K562 (cell line): ENCODE measurements around the gene B3GLCT. TPM values are rescaled to one million over a fixed set of nuclear protein-coding genes. Genes with fewer than 3 reads are reported as not detected.
A peak's percentile ranks its signal among the peaks of the same experiment; 100 is the strongest.

ENCODE experiments used
- CBX3 ChIP-seq, 2 experiments: IDR thresholded peaks; 1 replicate in 1 of 2; 2 replicates in 1 of 2; pipeline ENCODE4 v1.6.1; 2012; ENCODE audit warnings: inconsistent platforms in 2 of 2, low read length in 2 of 2, borderline replicate concordance in 1 of 2, control low read depth in 1 of 2
- CCNT2 ChIP-seq: IDR thresholded peaks from 2 replicates; pipeline ENCODE4 v1.6.1; 2011; ENCODE audit warnings: borderline replicate concordance, low read depth, mild to moderate bottlenecking, moderate library complexity, mixed read lengths, low read length; ENCODE audit not compliant: insufficient read length; ENCODE audit errors: extremely low read depth
- HDAC2 ChIP-seq: fragments of 450-650 bp; IDR thresholded peaks from 2 replicates; pipeline ENCODE4 v1.6.1; 2016; ENCODE audit warnings: mild to moderate bottlenecking
- HNRNPUL1 ChIP-seq: fragments of 200-400 bp; formaldehyde crosslinking; IDR thresholded peaks from 2 replicates; pipeline ENCODE4 v1.6.1; 2017; ENCODE audit warnings: low read length
- MEIS2 ChIP-seq: fragments of 450-650 bp; IDR thresholded peaks from 2 replicates; pipeline ENCODE4 v1.6.1; 2014; ENCODE audit warnings: mild to moderate bottlenecking; ENCODE audit not compliant: partially characterized antibody
- PHF8 ChIP-seq: fragments of 200-600 bp; sonication (generic); IDR thresholded peaks from 2 replicates; pipeline ENCODE4 v1.6.1; 2012; ENCODE audit warnings: mixed run types, mild to moderate bottlenecking, inconsistent platforms, low read length, moderate library complexity, borderline replicate concordance
- PML ChIP-seq: IDR thresholded peaks from 2 replicates; pipeline ENCODE4 v1.6.1; 2012; ENCODE audit warnings: low read length, inconsistent platforms
- SMARCC2 ChIP-seq: fragments of 450-650 bp; IDR thresholded peaks from 2 replicates; pipeline ENCODE4 v1.6.1; 2017; ENCODE audit warnings: antibody characterized with exemption, moderate library complexity, mild to moderate bottlenecking, low read depth
- SOX6 ChIP-seq: fragments of 450-650 bp; IDR thresholded peaks from 2 replicates; pipeline ENCODE4 v1.6.1; 2014; ENCODE audit warnings: mild to moderate bottlenecking
- ZNF12 ChIP-seq: sonication (generic); formaldehyde crosslinking; IDR thresholded peaks from 2 replicates; pipeline ENCODE4 v1.4.0; 2020; ENCODE audit warnings: mild to moderate bottlenecking, missing genetic modification reagents
- ZNF197 ChIP-seq: fragments of 200-800 bp; sonication (Bioruptor generic); IDR thresholded peaks from 2 replicates; pipeline ENCODE4 v1.6.1; 2016; ENCODE audit warnings: low read depth, missing genetic modification characterization, missing compliant biosample characterization
- ZNF444 ChIP-seq: fragments of 250-450 bp; sonication (Bioruptor Pico); IDR thresholded peaks from 2 replicates; pipeline ENCODE4 v1.4.0; 2020; ENCODE audit warnings: mild to moderate bottlenecking, moderate library complexity
- ZNF586 ChIP-seq: fragments of 450-650 bp; formaldehyde crosslinking; conservative IDR thresholded peaks from 2 replicates; pipeline ENCODE4 v1.4.0; 2020; ENCODE audit warnings: mild to moderate bottlenecking, moderate library complexity
- ZNF75A ChIP-seq: fragments of 450-650 bp; formaldehyde crosslinking; IDR thresholded peaks from 2 replicates; pipeline ENCODE4 v1.4.0; 2020; ENCODE audit warnings: mild to moderate bottlenecking
- ZNF785 ChIP-seq: fragments of 250-450 bp; sonication (Bioruptor Pico); IDR thresholded peaks from 2 replicates; pipeline ENCODE4 v1.4.0; 2020; ENCODE audit warnings: mild to moderate bottlenecking
- polyA plus RNA-seq, 8 experiments: library from polyadenylated mRNA; depleted of rRNA in 4 of 8; stranded (reverse) in 5 of 8; unstranded in 3 of 8; fragments of >200 nt; fragmentation: Nextera tagmentation in 2 of 8; fragmentation: Illumina TruSeq in 1 of 8; extraction: Ambion mirVana in 2 of 8; extraction: Trizol in 1 of 8; gene quantifications; 2 replicates each; pipeline versions ENCODE4 v1.2.1 to v1.2.3, GENCODE V29; 2011 to 2014; ENCODE audit warnings: inconsistent platforms in 1 of 8, missing spikeins in 1 of 8
- total RNA-seq, 7 experiments: library from RNA; depleted of rRNA in 6 of 7; stranded (reverse); fragments of >200 nt in 6 of 7; fragmentation: Illumina TruSeq in 2 of 7; extraction: Trizol in 2 of 7; gene quantifications; 2 replicates each; pipeline versions ENCODE4 v1.2.1 to v1.2.3, GENCODE V29; 2011 to 2021; ENCODE audit warnings: low replicate concordance in 1 of 7
- TF ChIP-seq, protein P1 (sequence below): fragments of 250-450 bp; sonication (Bioruptor Pico); IDR thresholded peaks from 2 replicates; pipeline ENCODE4 v1.4.0; 2020; ENCODE audit warnings: mild to moderate bottlenecking, moderate library complexity
- TF ChIP-seq, protein P2 (sequence below): fragments of 250-450 bp; sonication (Bioruptor Pico); IDR thresholded peaks from 2 replicates; pipeline ENCODE4 v1.5.0; 2021
- TF ChIP-seq, protein P3 (sequence below): sonication (generic); formaldehyde crosslinking; IDR thresholded peaks from 2 replicates; pipeline ENCODE4 v1.8.1; 2023; ENCODE audit warnings: mild to moderate bottlenecking, missing genetic modification reagents
- TF ChIP-seq, protein P4 (sequence below): fragments of 250-450 bp; sonication (Bioruptor Pico); IDR thresholded peaks from 2 replicates; pipeline ENCODE4 v1.4.0; 2020; ENCODE audit warnings: borderline replicate concordance
- TF ChIP-seq, protein P5 (sequence below): sonication (generic); formaldehyde crosslinking; IDR thresholded peaks from 2 replicates; pipeline ENCODE4 v1.8.0; 2022; ENCODE audit warnings: mild to moderate bottlenecking, missing genetic modification reagents

Gene B3GLCT
- total and polyA plus RNA-seq, 9 of the 15 experiments (the other 6 are each of a cell fraction or from before 2014, with no cell fraction given) = 1.1 to 5.1 (median 2.9) TPM

DNA sequence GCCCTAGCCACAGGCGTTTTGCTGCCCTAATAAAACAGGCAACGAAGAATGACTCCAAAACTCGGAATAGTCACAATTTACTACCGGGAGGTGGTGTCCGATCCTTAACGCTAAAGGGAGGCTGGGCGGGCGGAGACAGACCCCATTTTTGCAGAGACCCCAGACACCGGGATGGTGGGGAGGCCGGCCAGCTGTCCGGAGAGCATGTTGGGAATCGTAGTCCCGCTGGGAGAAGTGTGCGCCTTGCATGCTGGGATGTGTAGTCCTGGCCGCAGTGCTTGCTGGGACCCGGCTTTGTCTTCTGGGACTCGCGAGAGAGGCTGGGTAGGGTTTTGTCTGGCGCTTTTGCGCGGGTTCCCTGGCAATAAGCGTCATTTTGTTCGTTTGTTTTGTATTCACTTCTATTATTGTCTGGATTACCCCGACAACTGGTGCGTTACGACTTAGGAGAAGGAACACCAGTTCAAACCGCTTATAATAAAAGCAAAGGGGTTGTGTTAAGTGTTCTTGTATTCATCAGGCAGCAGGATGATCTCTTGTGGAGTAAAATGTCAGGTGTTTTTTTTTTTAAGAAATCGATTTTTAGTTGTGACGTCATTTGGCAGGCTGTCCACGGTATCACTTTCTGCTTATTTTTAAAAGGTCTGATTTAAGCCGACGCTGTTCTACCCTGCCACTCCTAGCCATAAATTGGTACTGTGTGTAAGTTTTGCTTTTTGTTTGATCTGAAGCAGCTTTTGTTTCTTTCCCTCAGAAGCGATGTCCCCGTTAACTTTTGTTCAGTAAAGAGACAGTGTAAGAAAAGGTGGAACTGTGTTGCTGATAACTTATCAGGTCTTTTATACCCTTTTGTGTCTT is 37.4 kb upstream of the B3GLCT start (continued):
- no peak for TF ChIP-seq CBX3 (IDR thresholded peaks at IDR 0.05; ENCODE audit: borderline replicate concordance in 1 of 2, low read length in 2 of 2)
- TF ChIP-seq ZNF444 = no peak
- TF ChIP-seq SMARCC2 = no peak
- TF ChIP-seq, protein P1, sequence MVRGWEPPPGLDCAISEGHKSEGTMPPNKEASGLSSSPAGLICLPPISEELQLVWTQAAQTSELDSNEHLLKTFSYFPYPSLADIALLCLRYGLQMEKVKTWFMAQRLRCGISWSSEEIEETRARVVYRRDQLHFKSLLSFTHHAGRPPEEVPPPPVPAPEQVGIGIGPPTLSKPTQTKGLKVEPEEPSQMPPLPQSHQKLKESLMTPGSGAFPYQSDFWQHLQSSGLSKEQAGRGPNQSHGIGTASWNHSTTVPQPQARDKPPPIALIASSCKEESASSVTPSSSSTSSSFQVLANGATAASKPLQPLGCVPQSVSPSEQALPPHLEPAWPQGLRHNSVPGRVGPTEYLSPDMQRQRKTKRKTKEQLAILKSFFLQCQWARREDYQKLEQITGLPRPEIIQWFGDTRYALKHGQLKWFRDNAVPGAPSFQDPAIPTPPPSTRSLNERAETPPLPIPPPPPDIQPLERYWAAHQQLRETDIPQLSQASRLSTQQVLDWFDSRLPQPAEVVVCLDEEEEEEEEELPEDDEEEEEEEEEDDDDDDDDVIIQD = no peak
- no peak for TF ChIP-seq ZNF586 (CRISPR knock-in tag)
- peak; percentile 75; the same call in 1 of the 2 replicates for TF ChIP-seq HDAC2
- TF ChIP-seq, protein P2, sequence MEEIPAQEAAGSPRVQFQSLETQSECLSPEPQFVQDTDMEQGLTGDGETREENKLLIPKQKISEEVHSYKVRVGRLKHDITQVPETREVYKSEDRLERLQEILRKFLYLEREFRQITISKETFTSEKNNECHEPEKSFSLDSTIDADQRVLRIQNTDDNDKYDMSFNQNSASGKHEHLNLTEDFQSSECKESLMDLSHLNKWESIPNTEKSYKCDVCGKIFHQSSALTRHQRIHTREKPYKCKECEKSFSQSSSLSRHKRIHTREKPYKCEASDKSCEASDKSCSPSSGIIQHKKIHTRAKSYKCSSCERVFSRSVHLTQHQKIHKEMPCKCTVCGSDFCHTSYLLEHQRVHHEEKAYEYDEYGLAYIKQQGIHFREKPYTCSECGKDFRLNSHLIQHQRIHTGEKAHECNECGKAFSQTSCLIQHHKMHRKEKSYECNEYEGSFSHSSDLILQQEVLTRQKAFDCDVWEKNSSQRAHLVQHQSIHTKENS (CRISPR knock-in tag) = no peak
- TF ChIP-seq, protein P3, sequence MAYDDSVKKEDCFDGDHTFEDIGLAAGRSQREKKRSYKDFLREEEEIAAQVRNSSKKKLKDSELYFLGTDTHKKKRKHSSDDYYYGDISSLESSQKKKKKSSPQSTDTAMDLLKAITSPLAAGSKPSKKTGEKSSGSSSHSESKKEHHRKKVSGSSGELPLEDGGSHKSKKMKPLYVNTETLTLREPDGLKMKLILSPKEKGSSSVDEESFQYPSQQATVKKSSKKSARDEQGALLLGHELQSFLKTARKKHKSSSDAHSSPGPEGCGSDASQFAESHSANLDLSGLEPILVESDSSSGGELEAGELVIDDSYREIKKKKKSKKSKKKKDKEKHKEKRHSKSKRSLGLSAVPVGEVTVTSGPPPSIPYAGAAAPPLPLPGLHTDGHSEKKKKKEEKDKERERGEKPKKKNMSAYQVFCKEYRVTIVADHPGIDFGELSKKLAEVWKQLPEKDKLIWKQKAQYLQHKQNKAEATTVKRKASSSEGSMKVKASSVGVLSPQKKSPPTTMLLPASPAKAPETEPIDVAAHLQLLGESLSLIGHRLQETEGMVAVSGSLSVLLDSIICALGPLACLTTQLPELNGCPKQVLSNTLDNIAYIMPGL (CRISPR knock-in tag) = no peak
- TF ChIP-seq MEIS2 = no peak
- TF ChIP-seq ZNF197 (CRISPR knock-in tag) = 0 out of 2 replicates have a peak, but pooled peaks have one; percentile 59
- no peak for TF ChIP-seq ZNF12 (CRISPR knock-in tag)
- TF ChIP-seq SOX6 = peak; percentile 57; the same call in 1 of the 2 replicates
- TF ChIP-seq PHF8 = peak; percentile 31; the same call in 1 of the 2 replicates
- TF ChIP-seq, protein P4, sequence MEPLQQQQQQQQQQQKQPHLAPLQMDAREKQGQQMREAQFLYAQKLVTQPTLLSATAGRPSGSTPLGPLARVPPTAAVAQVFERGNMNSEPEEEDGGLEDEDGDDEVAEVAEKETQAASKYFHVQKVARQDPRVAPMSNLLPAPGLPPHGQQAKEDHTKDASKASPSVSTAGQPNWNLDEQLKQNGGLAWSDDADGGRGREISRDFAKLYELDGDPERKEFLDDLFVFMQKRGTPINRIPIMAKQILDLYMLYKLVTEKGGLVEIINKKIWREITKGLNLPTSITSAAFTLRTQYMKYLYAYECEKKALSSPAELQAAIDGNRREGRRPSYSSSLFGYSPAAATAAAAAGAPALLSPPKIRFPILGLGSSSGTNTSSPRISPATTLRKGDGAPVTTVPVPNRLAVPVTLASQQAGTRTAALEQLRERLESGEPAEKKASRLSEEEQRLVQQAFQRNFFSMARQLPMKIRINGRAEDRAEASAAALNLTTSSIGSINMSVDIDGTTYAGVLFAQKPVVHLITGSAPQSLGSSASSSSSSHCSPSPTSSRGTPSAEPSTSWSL (CRISPR knock-in tag) = no peak
- TF ChIP-seq PML = no peak
- TF ChIP-seq, protein P5, sequence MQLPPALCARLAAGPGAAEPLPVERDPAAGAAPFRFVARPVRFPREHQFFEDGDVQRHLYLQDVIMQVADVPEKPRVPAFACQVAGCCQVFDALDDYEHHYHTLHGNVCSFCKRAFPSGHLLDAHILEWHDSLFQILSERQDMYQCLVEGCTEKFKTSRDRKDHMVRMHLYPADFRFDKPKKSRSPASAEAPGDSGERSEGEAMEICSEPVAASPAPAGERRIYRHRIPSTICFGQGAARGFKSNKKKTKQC = no peak
- TF ChIP-seq CCNT2 = no peak
- no peak for TF ChIP-seq ZNF75A (CRISPR knock-in tag)
- no peak for TF ChIP-seq HNRNPUL1
- no peak for TF ChIP-seq ZNF785 (CRISPR knock-in tag)
